ENCODE results near the gene FAM89B. TPM values are rescaled to one million over a fixed set of nuclear protein-coding genes. Genes with fewer than 3 reads are reported as not detected.

The FAM89B gene
- polyA plus RNA-seq, 3 donors, result 18.0 to 26.2 (median 22.8) TPM

DNA sequence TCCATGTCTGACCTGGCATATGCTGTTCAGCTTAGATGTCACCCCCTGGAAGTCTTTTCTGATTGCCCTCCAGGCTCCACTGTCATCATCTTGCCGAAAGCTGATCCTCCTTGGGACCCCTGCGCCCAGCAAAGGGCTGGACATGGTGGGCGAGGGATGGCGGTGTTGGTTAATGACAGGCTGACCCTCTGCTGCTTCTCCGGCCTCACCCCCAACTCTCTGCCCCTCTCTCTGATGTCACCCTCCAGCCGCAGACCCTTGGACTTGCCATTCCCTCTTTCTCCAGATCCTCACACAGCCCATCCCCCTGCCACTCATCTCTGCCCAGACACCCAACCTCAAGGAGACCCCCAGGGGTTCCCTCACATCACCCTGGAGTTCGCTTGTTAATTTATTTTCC, 5.8 kb downstream of the FAM89B start:
- DNase-seq (ENCODE audit: extremely low read depth in 1 of 11, low read depth in 9 of 11, low spot score in 4 of 11), result no peak

DNA sequence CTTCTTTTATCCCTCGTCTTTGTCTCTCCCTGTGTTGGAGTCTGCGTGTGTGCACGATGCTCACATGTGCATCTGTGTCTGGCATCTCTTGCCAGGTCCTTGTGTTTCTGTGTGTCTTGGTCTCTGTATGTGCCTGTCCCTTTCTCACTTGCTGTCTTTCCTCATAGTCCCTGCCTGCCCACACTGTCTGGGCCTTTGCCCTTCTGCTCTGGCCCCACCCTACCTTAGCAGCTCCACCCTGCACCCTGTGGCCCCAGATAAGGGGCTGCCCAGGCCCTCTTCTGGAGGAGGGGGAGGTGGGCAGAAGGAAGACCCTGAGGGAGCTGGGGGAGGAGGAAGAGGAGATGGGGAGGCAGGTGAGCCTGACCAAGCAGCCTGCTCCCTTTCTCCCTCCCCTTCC, 6.3 kb downstream of the FAM89B start:
- DNase-seq (ENCODE audit: extremely low read depth in 1 of 11, low read depth in 9 of 11, low spot score in 4 of 11), result no peak

DNA sequence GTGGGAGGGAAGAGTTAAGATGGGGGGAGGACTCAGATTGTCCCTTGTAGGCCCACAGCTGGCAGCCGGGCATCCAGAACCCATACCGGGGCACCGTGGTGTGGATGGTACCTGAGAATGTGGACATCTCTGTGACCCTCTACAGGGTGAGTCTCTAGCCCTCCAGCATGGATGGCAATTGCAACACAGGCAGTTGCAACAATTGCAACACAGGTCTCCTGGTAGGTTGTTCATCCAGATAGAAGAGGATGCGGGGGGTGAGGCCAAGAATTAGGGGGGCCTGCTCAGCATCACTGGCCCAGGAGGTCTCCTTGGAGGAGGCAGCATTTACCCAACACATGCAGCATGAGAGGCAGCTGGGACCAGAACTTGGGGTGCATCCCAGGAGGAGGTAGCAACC, 7.0 kb downstream of the FAM89B start:
- no peak for DNase-seq (ENCODE audit: extremely low read depth in 1 of 11, low read depth in 9 of 11, low spot score in 4 of 11)

DNA sequence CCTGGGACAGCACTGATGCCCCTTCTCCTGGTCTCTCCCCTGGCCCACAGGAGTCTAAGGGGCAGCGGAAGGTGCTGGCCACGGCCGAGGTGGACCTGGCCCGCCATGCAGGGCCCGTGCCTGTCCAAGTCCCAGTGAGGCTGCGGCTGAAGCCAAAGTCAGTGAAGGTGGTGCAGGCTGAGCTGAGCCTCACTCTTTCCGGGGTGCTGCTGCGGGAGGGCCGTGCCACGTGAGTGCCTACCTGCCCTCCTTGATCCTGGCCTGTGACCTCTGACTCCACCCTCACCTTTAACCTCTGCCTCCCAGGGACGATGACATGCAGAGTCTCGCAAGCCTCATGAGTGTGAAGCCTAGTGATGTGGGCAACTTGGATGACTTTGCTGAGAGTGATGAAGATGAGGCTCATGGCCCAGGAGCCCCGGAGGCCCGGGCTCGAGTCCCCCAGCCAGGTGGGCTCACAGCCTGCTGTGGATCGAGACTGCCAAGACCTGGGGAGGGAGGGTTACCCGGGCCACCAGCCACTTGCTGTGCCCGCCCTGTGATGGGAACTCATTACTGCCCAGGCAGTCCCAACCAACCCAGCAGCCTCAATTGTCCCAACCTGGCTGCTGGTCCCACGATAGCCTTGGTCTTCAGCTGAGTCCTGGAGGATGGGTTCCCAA, 7.8 kb downstream of the FAM89B start:
- DNase-seq (ENCODE audit: extremely low read depth in 1 of 11, low read depth in 9 of 11, low spot score in 4 of 11), result no peak

DNA sequence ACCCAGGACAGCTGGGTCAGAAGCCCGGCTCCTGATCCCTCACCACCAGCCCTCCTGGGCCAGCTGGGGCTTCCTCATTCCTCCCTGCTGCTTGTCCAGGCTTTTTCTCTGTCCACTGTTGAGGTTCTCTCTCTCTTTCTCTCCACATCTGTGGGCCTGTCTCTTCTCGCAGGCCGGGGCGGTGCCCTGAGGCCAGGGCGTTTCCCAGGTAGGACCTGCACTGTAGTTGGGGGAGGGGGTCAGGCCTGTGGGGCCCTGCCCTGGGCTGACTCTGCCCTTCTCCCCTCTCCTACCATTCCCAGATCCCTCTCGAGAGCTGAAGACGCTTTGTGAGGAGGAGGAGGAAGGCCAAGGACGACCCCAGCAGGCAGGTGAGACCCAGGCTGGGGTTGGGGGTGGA, 8.4 kb downstream of the FAM89B start:
- no peak for DNase-seq (ENCODE audit: extremely low read depth in 1 of 11, low read depth in 9 of 11, low spot score in 4 of 11)

DNA sequence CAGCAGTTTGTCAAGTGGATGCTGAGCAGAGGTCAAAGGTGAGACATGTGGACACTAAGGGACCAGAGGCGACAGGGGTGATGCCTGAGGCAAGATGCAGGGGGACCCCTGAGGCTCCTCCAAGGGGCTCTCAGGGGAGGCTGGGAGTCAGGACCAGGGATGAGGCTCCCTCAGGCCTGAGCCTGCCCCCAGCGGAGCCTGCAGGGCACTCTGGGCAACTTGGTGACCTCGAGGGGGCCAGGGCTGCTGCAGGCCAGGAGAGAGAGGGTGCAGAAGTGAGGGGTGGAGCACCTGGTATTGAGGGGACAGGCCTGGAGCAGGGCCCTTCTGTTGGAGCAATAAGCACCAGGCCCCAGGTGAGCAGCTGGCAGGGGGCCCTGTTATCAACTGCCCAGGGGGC, 9.6 kb downstream of the FAM89B start:
- DNase-seq (ENCODE audit: extremely low read depth in 1 of 11, low read depth in 9 of 11, low spot score in 4 of 11), result no peak

DNA sequence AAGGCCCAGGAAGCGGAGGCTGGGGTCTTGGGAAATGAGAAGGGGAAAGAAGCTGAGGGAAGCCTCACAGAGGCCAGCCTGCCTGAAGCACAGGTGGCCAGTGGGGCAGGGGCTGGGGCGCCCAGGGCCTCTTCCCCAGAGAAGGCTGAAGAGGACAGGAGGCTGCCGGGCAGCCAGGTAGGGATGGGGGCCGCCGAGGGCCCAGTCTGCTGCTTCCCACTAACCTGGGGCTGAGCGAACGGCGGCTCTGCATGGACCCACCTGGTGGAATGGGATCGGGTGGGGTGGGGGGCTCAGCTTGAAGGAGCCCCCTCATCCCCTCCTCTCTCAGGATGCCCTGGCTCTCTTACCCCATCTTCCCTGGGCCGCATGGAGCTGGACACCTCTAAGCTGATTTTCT, 11.3 kb downstream of the FAM89B start:
- DNase-seq (ENCODE audit: extremely low read depth in 1 of 11, low read depth in 9 of 11, low spot score in 4 of 11), result no peak

DNA sequence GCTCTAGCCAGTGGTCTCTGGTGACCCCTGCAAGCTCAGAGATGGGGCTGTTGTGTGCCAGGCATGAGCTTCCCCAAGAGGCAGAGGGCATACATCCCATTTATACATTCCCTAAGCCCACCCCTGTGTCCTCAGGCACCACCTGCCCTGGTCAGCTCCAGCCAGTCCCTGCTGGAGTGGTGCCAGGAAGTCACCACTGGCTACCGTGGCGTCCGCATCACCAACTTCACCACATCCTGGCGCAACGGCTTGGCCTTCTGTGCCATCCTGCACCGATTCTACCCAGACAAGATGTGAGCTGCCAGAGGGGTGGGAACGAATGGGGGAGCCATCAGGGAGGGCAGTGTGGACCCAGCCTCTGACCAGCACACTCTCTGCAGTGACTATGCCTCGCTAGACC, 11.8 kb downstream of the FAM89B start:
- DNase-seq (ENCODE audit: extremely low read depth in 1 of 11, low read depth in 9 of 11, low spot score in 4 of 11), result no peak

DNA sequence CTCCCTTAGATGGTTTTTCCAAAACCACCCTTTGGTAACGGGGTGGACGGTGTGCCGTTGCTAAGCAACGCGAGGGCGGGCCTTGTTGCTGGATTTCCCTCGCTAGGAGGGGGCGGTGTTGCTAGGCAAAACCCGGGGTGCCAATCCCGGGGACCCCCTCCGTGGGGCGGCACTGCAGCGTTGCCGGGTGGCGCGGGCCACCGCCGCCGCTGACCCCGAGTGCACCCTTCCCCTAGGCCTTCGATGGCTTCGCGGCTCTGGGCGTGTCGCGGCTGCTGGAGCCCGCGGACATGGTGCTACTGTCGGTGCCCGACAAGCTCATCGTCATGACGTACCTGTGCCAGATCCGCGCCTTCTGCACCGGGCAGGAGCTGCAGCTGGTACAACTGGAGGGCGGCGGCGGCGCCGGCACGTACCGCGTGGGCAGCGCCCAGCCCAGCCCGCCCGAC, 12.4 kb downstream of the FAM89B start:
- DNase-seq (ENCODE audit: extremely low read depth in 1 of 11, low read depth in 9 of 11, low spot score in 4 of 11), result no peak

DNA sequence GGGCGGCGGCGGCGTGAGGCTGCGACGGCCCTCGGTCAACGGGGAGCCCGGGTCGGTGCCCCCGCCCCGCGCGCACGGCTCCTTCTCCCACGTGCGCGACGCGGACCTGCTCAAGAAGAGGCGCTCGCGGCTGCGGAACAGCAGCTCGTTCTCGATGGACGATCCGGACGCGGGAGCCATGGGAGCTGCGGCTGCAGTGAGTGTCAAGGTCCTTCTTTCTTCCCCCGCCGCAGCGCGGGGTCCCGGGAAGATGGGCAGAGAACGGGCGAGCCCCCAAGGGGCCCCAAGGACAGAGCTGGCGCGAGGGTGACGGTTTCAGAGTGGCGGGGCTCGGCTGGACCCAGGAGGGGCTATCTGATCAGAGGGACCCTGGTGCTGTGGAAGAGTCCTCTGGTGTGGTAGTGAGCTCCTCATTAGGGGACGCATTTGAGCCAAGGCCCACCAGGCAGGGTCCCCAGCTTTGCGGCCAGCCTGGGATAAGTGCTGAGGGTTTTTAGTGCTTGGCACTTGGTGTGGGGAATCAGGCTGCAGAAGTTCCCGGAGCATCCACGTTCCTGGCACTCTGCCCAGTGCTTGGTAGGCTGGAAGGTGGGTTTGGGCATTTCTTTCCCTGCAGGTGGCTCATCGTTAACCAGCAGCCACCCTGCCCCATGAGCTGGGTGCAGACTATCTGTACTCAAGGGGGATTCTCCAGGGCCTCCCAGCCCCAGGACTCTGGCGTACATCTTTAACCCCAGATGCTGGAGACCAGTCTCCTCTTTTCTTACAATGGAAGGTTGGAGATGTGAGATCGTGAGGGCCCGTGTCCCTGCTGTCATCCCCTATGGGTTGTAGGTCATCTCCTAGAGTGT, 13.3 kb downstream of the FAM89B start:
- DNase-seq (ENCODE audit: extremely low read depth in 1 of 11, low read depth in 9 of 11, low spot score in 4 of 11), result no peak

DNA sequence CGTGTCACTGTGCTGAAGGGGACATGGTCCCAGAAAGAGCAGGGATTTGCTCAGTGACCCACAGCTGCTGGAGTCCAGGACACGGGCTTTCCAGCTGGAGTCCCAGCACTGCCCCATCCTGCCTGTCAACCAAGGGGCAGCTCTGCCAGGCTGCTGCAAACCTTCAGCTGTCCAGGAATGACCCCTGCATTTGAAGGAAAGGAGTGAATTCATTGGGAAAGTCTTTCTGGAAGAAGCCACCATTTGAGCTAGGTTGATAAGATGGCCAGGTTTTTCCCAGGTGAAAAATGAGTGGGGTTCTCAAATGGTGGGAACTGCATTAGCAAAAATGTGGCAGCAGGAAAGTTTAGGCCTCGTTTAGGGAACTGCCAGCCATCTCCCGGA, 13.9 kb downstream of the FAM89B start:
- no peak for DNase-seq (ENCODE audit: extremely low read depth in 1 of 11, low read depth in 9 of 11, low spot score in 4 of 11)

DNA sequence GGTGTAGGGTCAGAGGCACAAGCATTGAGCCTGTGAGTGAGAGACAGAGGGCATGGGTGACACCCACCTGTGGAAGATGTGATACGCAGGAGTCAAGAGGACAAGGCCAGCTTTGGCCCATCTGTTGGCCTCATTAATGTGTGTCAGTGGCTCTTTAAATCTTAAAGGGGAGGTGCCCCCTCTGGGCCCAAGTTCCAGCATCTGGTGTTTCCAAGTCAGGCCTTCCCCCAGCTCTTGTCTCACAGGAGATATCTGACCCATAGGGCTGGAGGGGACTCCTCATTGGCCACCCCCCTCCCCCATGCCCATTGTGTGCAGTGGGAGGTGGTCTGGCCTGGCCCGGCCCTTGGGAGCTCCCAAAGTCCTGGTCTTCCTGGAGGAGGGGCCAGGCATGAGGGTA, 14.3 kb downstream of the FAM89B start:
- DNase-seq (ENCODE audit: extremely low read depth in 1 of 11, low read depth in 9 of 11, low spot score in 4 of 11), result no peak

DNA sequence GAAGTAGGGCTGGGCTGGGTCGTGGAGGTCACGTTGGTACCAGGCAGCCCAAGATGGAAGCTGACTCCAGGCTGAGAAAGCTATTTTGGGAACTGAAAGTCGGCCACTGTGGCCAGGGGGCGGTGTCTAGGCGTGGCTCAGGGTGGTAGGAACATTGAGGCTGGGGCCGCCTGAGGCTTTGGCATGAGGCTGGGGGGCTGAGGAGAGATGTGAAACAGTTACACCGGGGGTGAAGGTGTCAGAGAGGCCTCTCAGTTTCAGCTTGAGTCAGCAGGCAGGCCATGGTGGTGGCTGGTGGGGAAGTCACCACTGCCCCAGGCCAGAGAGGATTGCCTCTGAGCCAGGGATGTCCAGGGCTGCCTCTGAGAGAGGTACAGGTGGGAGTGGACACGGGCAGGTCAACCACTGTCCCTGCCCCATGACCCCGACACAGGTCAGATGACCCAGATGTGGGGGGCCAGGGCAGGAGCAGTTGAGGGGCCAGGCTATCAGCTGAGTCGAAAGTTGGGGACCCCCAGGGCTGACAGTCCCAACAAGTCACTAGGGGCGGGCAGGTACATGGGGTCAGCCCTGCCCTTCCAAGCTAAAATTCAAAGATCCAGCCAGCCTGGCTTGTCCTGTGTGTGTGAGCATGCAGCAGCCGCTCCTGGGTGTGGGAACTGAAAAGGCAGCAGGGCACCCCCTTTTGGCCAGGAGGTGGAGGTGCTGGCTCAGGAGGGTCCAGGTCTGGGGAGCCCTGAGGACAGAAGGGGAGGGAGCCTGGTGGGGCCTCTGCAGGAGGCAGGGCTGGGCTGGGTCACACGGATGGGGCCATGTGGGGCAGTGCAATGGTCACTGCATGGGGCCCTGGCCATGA, 16.1 kb downstream of the FAM89B start:
- no peak for DNase-seq (ENCODE audit: extremely low read depth in 1 of 11, low read depth in 9 of 11, low spot score in 4 of 11)

DNA sequence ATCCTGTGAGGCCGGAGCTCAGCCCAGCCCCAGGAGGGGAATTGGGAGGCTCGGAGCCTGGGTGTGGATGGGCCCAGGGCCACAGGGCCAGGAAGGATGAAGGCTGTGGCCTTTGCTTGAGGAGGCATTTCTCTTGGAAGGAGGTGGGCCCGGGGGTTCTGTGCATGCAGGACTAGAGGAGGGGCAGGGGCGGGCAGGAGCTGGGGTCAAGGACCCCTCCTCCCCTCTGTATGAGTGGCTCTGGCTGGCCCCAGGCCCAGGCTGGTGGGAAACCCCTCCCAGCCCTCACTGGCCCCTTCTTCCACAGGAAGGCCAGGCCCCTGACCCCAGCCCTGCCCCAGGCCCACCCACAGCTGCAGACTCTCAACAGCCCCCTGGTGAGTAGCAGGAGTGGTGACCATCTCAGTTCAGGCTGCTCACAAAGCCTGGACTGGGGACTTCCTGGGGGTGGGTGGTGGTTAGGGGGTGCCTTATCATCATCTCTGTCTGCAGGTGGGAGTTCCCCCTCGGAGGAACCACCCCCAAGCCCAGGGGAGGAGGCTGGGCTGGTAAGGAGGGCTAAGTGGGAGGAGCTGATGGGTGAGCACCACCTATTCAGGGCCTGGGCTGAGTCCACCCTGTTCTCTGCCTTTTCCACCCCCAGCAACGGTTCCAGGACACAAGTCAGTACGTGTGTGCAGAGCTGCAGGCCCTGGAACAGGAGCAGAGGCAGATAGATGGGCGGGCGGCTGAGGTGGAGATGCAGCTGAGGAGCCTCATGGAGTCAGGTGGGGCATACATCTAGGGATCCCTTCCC, 17.3 kb downstream of the FAM89B start:
- DNase-seq (ENCODE audit: extremely low read depth in 1 of 11, low read depth in 9 of 11, low spot score in 4 of 11), result no peak

DNA sequence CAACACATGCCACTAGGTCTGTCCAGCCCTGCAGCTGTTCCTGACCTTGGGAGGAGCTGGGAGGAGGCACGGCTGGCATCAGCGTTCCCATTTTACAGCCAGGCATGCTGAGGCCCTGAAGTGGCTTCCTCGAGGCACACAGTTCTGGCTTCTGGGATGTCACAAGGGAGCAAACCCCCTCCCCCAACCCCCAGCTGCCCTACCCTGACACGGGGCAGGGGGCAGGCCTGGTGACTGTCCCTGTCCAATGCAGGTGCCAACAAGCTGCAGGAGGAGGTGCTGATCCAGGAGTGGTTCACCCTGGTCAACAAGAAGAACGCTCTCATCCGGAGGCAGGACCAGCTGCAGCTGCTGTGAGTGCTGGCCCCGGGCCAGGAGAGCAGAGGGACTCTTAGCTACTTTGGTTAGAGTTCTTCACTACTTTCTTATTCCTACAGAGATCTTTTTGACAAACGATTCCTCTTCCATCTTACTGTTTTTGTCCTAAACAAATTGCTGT, 18.0 kb downstream of the FAM89B start:
- no peak for DNase-seq (ENCODE audit: extremely low read depth in 1 of 11, low read depth in 9 of 11, low spot score in 4 of 11)

DNA sequence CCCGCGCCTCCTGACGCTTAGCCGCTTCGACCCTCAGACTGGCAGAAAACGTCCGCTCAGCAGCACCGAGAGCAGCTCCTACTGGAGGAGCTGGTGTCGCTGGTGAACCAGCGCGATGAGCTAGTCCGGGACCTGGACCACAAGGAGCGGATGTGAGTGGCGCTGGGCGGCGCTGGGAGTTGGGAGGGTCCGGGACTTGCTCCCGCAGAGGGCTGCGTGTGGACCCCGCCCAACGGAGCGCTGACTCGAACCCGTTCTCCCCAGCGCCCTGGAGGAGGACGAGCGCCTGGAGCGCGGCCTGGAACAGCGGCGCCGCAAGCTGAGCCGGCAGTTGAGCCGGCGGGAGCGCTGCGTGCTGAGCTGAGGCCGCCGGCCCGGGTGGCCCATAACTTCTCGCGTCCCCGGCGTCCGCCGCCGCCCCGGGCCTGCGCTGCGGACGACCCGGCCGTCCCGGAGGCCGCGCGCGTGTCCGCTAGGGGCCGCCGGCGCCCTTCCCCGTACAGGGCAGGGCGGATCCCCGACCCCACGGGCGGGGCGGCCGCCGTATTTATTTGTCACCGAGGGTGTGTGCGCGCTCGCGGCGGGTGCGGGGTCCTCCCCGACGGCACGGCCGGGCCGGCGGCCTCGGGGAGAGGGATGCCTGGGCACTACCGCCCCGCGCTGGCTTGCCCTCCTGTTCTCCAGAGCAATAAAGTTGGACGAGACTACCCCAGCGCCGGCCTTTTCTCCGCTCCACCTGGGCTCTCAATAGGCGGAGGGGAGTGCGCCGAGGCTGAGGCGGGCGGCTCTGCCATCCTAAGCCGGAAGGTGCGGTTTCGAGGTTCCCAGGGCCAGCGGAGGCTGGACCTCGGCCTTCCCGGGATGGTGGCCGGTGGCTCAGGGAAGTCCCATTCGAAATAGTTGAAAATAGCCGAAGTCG, 19.9 kb downstream of the FAM89B start:
- no peak for DNase-seq (ENCODE audit: extremely low read depth in 1 of 11, low read depth in 9 of 11, low spot score in 4 of 11)

DNA sequence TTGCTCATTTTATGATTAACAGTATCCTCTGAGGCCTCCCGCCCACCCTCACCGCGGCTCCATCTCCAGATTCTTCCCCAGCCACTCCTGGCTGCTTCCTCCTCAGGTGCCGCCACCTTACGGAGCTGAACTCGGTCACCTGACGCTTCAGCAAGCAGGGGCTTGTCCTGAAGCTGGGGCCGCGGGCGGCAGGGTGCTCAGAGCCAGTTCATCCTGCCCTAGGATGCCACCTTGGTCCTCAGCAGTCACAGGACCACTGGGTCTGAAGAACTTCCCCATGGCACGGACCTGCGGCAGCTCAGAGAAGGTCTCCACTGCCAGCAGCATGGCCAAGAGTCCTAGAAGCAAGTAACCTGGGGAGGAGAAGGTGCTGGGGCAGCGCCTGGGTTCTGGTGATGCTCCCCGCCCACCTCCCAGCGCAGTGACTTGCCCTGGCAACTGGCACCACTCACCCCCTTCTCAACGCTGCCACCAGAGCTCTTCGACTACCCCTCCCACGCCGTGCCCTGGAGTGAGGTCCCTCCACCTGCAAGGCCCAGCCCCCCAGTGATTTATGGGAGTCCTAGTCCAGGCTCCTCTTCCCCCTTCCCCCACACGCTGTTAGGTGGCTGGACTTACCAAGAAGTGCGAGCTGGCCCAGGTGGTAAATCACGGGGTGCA, 20.6 kb downstream of the FAM89B start:
- no peak for DNase-seq (ENCODE audit: extremely low read depth in 1 of 11, low read depth in 9 of 11, low spot score in 4 of 11)

All from renal cortex interstitium (tissue), 11 donors.